CD4-positive, alpha-beta T cell (primary cell): Measurements from ENCODE around the gene DNAJC8. TPM values are rescaled to one million over a fixed set of nuclear protein-coding genes. Genes with fewer than 3 reads are reported as not detected.

Experiments
- ATAC-seq: fragments of 200-7000 bp; cut with Tn5 transposase; one replicate; pipeline ENCODE4 v1.10.0; 2022; ENCODE audit warnings: mild to moderate bottlenecking; ENCODE audit not compliant: poor library complexity
- CTCF ChIA-PET: fragments of 350-600 bp; sonication (Branson Sonifier 250); formaldehyde crosslinking; loops from one replicate; lab custom pipeline; 2021; ENCODE audit warnings: antibody characterized with exemption, inconsistent platforms; lab: Charles Lee
- POLR2A ChIA-PET: fragments of 350-600 bp; sonication (Branson Sonifier 250); formaldehyde crosslinking; loops from one replicate; lab custom pipeline; 2021; ENCODE audit warnings: antibody characterized with exemption, inconsistent platforms; lab: Charles Lee
- DNase-seq, 14 experiments: peaks; one replicate each; pipeline ENCODE4 v3.0.0-alpha.2; 2013 to 2020; ENCODE audit warnings: mixed read lengths in 2 of 14
- H3K27ac ChIP-seq, 2 donors: one replicate each; pipeline versions ENCODE4 v1.5.1 to v1.7.0; 2013; ENCODE audit warnings: low read length in 2 of 2, low read depth in 1 of 2, mild to moderate bottlenecking in 1 of 2
- H3K27me3 ChIP-seq, 2 experiments: 1 replicate in 1 of 2; 2 replicates in 1 of 2; pipeline versions ENCODE4 v1.6.1 to v1.7.0; 2013; ENCODE audit warnings: low read length in 2 of 2, control low read depth in 1 of 2, mild to moderate bottlenecking in 1 of 2, moderate library complexity in 1 of 2; ENCODE audit not compliant: insufficient read depth in 2 of 2, control insufficient read depth in 1 of 2
- H3K36me3 ChIP-seq: one replicate; pipeline ENCODE4 v1.6.1; 2013; ENCODE audit warnings: low read length, control low read depth; ENCODE audit not compliant: insufficient read depth
- H3K4me1 ChIP-seq: one replicate; pipeline ENCODE4 v1.6.1; 2013; ENCODE audit warnings: low read length, control low read depth; ENCODE audit not compliant: insufficient read depth
- H3K4me3 ChIP-seq: one replicate; pipeline ENCODE4 v1.5.1; 2013; ENCODE audit warnings: mild to moderate bottlenecking, low read length, moderate library complexity
- H3K9me3 ChIP-seq, 2 experiments: 1 replicate in 1 of 2; 2 replicates in 1 of 2; pipeline versions ENCODE4 v1.6.1 to v1.7.0; 2013; ENCODE audit warnings: low read length in 2 of 2, mild to moderate bottlenecking in 2 of 2, control low read depth in 1 of 2, moderate library complexity in 1 of 2; ENCODE audit not compliant: control insufficient read depth in 1 of 2, insufficient read depth in 1 of 2
- H3K27ac Mint-ChIP-seq: one replicate; pipeline ENCODE4 v1.8.0; 2020; ENCODE audit warnings: mixed read lengths
- H3K27me3 Mint-ChIP-seq: one replicate; pipeline ENCODE4 v1.8.0; 2021; ENCODE audit warnings: mixed read lengths
- H3K36me3 Mint-ChIP-seq: one replicate; pipeline ENCODE4 v1.8.0; 2021; ENCODE audit warnings: low read depth, mixed read lengths
- H3K4me1 Mint-ChIP-seq: one replicate; pipeline ENCODE4 v1.8.0; 2021; ENCODE audit warnings: low read depth, mixed read lengths
- H3K4me3 Mint-ChIP-seq: one replicate; pipeline ENCODE4 v1.8.0; 2020; ENCODE audit warnings: mild to moderate bottlenecking, mixed read lengths
- H3K9me3 Mint-ChIP-seq: one replicate; pipeline ENCODE4 v1.8.0; 2020; ENCODE audit warnings: mixed read lengths
- intact Hi-C, 2 experiments: fragments of 100-400 bp; cut with DNase I in 1 of 2; cut with micrococcal nuclease in 1 of 2; formaldehyde crosslinking; loops; one replicate each; pipeline versions ENCODE4 v1.15.1 to v1.9.0; 2023 to 2025; cut with DNase I, micrococcal nuclease
- polyA plus RNA-seq, 2 donors: library from polyadenylated mRNA; unstranded; fragments of 120-200 nt; gene quantifications; one replicate each; pipeline ENCODE4 v1.2.1, GENCODE V29; 2013
- total RNA-seq, 174 experiments: library from RNA in 2 of 174; stranded (reverse) in 2 of 174; gene quantifications; one replicate each; pipeline ENCODE4 v1.2.3 and lab custom pipeline; 2021 to 2026
- TF ChIP-seq, protein P1 (sequence below): fragments of 200-600 bp; IDR thresholded peaks from one replicate; pipeline ENCODE4 v1.8.0; 2022; ENCODE audit warnings: antibody characterized with exemption, mild to moderate bottlenecking

Gene DNAJC8, protein sequence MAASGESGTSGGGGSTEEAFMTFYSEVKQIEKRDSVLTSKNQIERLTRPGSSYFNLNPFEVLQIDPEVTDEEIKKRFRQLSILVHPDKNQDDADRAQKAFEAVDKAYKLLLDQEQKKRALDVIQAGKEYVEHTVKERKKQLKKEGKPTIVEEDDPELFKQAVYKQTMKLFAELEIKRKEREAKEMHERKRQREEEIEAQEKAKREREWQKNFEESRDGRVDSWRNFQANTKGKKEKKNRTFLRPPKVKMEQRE
- 10 to 100 TPM; 56.3 to 56.9 TPM for total RNA-seq
- 92.3 TPM for polyA plus RNA-seq (2013, experiment 1 of 2)
- 86.1 TPM for polyA plus RNA-seq (2013, experiment 2 of 2)
- 52.9 to 151 (median 91.4) reads per million in 172 experiments for total RNA-seq (lab: John Stamatoyannopoulos, UW)

DNA sequence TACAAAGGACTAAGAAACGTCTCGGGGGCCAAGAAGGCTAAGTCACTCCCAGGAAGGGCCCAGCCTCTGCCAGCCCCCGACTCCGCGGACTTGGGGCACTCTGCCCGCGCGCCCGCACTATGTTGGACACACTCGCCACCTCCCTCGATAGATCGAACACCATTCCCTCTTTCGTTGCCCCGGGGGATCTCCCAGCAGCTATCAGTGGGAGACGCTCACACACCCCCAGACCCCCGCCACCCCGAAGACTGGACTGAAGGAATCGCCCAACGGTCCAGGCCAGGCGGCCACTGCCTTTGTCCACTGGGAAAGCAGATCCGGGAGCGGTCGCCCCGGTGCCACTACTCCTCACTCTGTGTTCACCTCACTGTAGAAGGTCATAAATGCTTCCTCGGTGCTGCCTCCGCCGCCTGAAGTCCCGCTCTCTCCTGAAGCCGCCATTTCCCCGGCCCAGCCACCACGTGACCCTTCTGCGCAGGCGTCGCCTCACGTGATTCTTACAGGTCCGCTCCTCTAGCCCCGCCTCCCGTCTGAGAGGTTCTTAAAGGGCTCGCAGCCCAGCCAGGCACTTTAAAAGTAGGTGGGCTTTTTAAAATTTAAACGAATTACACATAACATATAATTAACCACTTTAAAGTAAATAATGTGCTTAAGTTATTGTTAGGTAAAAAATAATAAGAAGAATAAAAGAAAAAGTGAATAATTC, at the start of gene DNAJC8:
DNAJC8 (minus strand) TSS at position 472 of the 706 bp plus-strand sequence; CDS start at position 441, 31 bp downstream.
- peaks cover 33% of the 10 kb centered on the region for H3K36me3 Mint-ChIP-seq
- ChIA-PET CTCF (no interaction called here), POLR2A (interaction anchor here (0.6 to 7.9 kb wide), 4 partner anchors 13 to 561 kb away, joined by 3 to 131 read pairs (median 4); partner anchors contain the start of gene MED18)
- Histone ChIP-seq H3K36me3 (peaks cover 27% of the 10 kb centered on the region), H3K4me1 (peaks cover 53% of the 10 kb centered on the region), H3K27ac (peak within 1 kb of the TSS; percentile 66 to 77), H3K27me3 (no peaks in the 10 kb centered on the region), H3K9me3 (no peaks in the 10 kb centered on the region), H3K4me3 (peak within 1 kb of the TSS; percentile 85)
- peaks cover 29% of the 10 kb centered on the region for H3K4me1 Mint-ChIP-seq
- no peaks in the 10 kb centered on the region for H3K27me3 Mint-ChIP-seq
- no peaks in the 10 kb centered on the region for H3K9me3 Mint-ChIP-seq
- TF ChIP-seq, protein P1, sequence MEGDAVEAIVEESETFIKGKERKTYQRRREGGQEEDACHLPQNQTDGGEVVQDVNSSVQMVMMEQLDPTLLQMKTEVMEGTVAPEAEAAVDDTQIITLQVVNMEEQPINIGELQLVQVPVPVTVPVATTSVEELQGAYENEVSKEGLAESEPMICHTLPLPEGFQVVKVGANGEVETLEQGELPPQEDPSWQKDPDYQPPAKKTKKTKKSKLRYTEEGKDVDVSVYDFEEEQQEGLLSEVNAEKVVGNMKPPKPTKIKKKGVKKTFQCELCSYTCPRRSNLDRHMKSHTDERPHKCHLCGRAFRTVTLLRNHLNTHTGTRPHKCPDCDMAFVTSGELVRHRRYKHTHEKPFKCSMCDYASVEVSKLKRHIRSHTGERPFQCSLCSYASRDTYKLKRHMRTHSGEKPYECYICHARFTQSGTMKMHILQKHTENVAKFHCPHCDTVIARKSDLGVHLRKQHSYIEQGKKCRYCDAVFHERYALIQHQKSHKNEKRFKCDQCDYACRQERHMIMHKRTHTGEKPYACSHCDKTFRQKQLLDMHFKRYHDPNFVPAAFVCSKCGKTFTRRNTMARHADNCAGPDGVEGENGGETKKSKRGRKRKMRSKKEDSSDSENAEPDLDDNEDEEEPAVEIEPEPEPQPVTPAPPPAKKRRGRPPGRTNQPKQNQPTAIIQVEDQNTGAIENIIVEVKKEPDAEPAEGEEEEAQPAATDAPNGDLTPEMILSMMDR, result no peak
- DNase-seq (peak; percentile 89 to 97 (median 93)), ATAC-seq (peak; percentile 60)
- H3K4me3 Mint-ChIP-seq, result peak within 1 kb of the TSS; percentile 96
- H3K27ac Mint-ChIP-seq, result peak within 1 kb of the TSS; percentile 88
- intact Hi-C loops, result loop anchor here in 1 of 2 experiments (2.0 to 5.0 kb wide), 3 partner anchors 14 to 145 kb away; partner anchors contain the start of genes EYA3 and MED18

DNA sequence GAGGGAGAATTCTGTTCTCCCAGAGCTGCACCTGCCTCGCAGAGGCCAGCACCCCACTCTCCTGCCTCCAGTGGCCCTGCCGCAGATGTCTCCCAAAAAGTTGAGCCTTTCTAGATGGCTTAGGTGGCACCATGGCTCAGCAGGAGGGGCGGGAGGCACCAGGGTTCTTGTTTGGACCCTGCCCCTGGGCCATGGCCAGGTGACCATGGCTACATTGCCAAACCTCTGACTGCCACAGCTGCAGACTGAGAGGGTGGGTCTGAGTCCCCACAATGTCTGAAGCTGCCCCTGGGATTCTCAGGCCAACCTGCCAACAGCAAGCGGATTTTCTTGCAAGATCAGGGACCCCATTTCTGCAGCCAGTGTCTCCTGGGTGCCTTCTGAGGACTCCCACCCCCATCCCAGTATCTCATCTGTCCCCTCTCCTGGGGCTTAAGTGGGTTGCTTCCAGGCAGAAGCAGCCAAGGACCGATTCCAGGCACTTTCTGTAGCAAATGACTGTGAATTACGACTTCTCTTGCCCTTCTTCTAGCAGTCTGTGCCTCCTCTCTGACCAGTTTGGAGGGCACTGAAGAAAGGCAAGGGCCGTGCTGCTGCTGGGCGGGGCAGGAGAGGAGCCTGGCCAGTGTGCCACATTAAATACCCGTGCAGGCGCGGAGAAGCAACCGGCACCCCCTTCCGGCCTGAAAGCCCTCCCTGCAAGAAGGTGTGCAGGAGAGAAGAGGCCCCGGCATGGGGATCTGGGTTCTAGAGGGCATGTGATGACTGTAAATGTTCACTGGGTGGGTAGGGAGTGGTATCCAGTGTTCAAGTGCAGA, 49.0 kb upstream of the DNAJC8 start:
- Histone ChIP-seq H3K9me3 (no peaks in the 10 kb centered on the region), H3K27ac (no peak overlapping the region), H3K4me3 (no peak overlapping the region), H3K4me1 (peaks cover 10% of the 10 kb centered on the region), H3K36me3 (peaks cover 38% of the 10 kb centered on the region), H3K27me3 (no peaks in the 10 kb centered on the region)
- Mint-ChIP-seq H3K9me3 (no peaks in the 10 kb centered on the region), H3K27ac (no peak overlapping the region), H3K36me3 (peaks cover 48% of the 10 kb centered on the region), H3K27me3 (no peaks in the 10 kb centered on the region), H3K4me1 (no peaks in the 10 kb centered on the region), H3K4me3 (no peak overlapping the region)
- DNase-seq, result no peak
- TF ChIP-seq, protein P1, result no peak
- intact Hi-C loops, result no loop called here
- no peak for ATAC-seq
- ChIA-PET CTCF (no interaction called here), POLR2A (no interaction called here)

DNA sequence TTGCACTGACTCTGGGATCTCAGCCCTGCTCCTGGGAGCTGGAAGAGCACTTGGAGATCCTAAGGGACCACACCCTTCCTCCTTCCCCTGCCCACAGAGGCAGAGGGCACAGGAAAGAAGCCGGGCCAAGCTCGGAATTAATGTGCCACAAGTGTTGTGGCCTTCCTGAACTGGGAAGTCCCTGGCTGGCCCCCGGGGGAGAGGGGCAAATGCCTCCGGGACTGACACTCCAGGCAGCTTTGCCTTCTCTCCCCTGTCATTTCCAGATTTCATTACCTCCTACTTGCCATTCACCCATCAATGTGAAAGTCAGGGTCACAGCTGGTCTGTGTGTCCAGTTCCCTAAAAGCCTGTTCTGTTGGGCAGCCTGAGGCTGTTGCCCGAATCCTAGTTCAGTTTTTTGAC, 48.1 kb upstream of the DNAJC8 start:
- peaks cover 39% of the 10 kb centered on the region for H3K36me3 ChIP-seq

More for the DNA sequence above, 48.1 kb upstream of the DNAJC8 start:
- ChIA-PET CTCF (no interaction called here), POLR2A (no interaction called here)
- DNase-seq (no peak), ATAC-seq (no peak)
- H3K27ac ChIP-seq, result no peak overlapping the region
- Mint-ChIP-seq H3K4me3 (no peak overlapping the region), H3K4me1 (no peaks in the 10 kb centered on the region), H3K9me3 (no peaks in the 10 kb centered on the region), H3K27ac (no peak overlapping the region), H3K27me3 (no peaks in the 10 kb centered on the region), H3K36me3 (peaks cover 48% of the 10 kb centered on the region)
- no peaks in the 10 kb centered on the region for H3K27me3 ChIP-seq
- H3K9me3 ChIP-seq, result no peaks in the 10 kb centered on the region
- H3K4me1 ChIP-seq, result peaks cover 10% of the 10 kb centered on the region
- no peak overlapping the region for H3K4me3 ChIP-seq
- intact Hi-C loops, result no loop called here
- TF ChIP-seq, protein P1, result no peak
